Omental fat pad (tissue), 4 donors: ENCODE results near the gene FLOT2. TPM values are rescaled to one million over a fixed set of nuclear protein-coding genes. Genes with fewer than 3 reads are reported as not detected.

Source experiments
- ATAC-seq: fragments of 150-250 bp; one replicate; pipeline ENCODE4 v1.9.1; 2016; ENCODE audit warnings: mild to moderate bottlenecking, moderate library complexity; ENCODE audit not compliant: low FRiP score
- DNase-seq: peaks from one replicate; pipeline ENCODE4 v3.0.0-alpha.2; 2019; ENCODE audit warnings: low spot score
- total RNA-seq, 4 donors: library from RNA; depleted of rRNA; stranded (reverse); fragments of >200 nt; gene quantifications; one replicate each; pipeline ENCODE4 v1.1.0, GENCODE V29; 2016
- TF ChIP-seq, protein P1 (sequence below), 3 donors: fragments of 450-650 bp; IDR thresholded peaks; one replicate each; pipeline ENCODE4 v1.5.1; 2016 to 2017; ENCODE audit warnings: antibody characterized with exemption in 3 of 3, mild to moderate bottlenecking in 3 of 3, moderate library complexity in 2 of 3

FLOT2 gene, protein sequence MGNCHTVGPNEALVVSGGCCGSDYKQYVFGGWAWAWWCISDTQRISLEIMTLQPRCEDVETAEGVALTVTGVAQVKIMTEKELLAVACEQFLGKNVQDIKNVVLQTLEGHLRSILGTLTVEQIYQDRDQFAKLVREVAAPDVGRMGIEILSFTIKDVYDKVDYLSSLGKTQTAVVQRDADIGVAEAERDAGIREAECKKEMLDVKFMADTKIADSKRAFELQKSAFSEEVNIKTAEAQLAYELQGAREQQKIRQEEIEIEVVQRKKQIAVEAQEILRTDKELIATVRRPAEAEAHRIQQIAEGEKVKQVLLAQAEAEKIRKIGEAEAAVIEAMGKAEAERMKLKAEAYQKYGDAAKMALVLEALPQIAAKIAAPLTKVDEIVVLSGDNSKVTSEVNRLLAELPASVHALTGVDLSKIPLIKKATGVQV
- total RNA-seq, result 10 to 100 TPM; 51.1 to 95.0 (median 68.3) TPM

DNA sequence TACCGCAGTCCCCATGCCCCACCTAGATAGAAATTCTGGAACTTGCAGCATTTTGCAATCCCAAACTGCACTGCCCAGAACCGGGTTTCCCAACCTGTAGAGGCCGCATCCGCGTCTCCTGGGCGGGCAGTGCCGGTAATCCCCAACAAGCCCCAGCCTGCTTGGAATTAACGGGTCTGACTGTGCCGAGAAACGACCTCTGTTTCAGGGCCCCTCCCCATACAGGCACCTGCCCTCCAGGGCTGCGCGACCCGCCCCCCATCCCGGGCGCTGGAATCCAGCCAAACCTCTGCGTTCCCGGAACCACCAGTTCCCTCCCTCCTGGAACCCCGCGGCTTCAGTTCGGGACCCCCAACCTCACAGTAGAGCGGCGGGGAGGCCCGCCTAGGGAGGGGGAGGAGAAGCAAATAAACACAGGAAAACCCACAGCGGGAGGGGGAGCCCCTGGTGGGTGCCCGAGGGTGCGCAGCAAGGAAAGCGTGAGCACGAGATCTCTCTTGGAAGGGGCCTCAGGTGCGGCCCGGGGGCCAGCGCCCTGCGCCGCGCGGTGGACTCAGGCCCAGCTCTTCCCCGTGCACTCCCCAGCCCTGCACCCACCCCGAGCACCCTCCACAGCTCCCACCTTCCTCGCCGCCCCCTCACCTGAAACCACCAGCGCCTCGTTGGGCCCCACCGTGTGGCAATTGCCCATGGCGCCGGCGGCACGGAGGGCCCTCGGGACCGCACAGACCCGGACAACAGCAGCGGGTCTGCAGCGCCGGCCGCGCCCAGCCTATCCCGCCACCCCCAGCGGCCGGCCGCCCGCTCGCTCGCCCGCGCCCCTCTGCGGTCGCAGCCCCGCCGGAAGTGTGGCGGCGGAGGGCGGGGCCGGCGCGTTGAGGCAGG lies at the start of gene FLOT2:
TSS of gene FLOT2 (minus strand) at position 850 of the 885 bp plus-strand sequence. CDS start at position 691, 159 bp downstream.
- DNase-seq (peak; percentile 59), ATAC-seq (peak; percentile 94)
- TF ChIP-seq, protein P1, sequence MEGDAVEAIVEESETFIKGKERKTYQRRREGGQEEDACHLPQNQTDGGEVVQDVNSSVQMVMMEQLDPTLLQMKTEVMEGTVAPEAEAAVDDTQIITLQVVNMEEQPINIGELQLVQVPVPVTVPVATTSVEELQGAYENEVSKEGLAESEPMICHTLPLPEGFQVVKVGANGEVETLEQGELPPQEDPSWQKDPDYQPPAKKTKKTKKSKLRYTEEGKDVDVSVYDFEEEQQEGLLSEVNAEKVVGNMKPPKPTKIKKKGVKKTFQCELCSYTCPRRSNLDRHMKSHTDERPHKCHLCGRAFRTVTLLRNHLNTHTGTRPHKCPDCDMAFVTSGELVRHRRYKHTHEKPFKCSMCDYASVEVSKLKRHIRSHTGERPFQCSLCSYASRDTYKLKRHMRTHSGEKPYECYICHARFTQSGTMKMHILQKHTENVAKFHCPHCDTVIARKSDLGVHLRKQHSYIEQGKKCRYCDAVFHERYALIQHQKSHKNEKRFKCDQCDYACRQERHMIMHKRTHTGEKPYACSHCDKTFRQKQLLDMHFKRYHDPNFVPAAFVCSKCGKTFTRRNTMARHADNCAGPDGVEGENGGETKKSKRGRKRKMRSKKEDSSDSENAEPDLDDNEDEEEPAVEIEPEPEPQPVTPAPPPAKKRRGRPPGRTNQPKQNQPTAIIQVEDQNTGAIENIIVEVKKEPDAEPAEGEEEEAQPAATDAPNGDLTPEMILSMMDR (IDR thresholded peaks at IDR 0.05), result peak in 1 of 3 donors; percentile 6

DNA sequence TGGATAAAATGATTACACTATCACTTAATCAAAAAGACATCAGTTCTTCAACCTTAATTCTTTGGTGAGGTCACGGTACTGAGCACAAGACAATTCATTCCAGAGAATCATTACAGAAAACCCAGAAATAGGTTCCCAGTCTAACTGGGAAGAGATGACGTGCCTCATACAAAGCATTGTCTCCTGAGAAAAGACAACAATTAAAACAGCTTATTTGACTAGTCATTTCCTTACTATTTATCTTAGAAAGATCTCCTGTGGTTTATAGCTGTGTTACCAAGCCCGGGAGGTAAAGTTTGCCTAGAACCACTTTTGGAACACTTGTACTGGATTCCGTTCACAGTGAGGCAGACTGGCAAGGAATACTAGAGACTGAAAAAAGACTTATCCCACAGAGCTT lies 48.7 kb upstream of the FLOT2 start:
- TF ChIP-seq, protein P1 (IDR thresholded peaks at IDR 0.05), result no peak
- DNase-seq (no peak), ATAC-seq (no peak)

DNA sequence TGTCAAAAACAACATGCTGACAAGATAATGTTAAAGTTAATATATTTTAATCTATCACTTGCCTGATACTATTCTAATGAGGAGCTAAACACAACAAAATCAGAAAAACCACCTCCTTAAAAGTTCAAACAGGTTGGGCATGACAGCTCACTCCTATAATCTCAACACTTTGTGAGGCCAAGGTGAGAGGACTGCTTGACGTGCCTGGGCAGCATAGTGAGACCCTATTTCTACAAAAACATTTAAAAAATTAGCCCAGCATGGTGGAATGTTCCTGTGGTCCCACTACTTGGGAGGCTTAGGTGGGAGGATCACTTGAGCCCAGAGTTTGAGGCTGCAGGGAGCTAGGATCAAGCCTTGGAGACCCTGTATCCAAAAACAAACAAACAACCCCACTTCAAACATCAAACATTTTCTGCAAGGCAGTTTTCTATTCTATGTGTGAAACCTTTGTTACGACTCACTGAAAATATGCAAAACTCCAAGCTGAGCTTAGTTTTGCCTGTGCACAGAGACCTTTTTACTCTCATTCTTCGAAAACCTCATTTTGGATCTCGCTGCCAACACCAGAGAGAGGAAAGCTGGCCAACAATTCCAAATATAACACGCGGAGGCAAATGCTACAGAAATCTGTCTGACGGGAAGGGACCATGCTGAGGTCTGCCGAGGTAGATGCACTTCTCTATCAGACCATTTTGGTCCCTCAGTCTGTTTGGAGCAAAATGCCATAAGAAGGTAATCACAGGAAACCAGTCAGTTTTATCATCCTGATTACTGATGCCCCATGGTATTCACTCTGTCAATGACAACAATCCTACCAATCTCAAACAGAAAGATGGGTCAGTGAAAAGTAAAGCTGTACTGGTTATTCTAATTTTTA lies 47.6 kb upstream of the FLOT2 start:
- DNase-seq (no peak), ATAC-seq (no peak)
- TF ChIP-seq, protein P1 (IDR thresholded peaks at IDR 0.05), result no peak

DNA sequence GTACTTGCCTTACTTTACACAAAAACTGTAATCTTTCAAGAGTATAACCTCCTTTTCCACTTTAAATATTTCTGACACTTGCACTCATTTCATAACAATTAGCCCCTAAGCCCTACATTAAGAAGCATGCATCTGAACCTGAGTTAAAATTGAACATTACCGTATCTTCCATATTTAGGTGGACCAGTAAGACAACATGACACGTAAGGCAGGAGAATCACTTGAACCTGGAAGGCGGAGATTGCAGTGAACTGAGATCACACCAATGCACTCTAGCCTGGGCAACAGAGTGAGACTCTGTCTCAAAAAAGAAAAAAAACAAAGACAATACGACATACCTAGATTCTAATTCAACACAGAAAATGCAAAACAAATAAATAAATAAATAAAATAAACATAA lies 46.8 kb upstream of the FLOT2 start:
- TF ChIP-seq, protein P1 (IDR thresholded peaks at IDR 0.05), result no peak

DNA sequence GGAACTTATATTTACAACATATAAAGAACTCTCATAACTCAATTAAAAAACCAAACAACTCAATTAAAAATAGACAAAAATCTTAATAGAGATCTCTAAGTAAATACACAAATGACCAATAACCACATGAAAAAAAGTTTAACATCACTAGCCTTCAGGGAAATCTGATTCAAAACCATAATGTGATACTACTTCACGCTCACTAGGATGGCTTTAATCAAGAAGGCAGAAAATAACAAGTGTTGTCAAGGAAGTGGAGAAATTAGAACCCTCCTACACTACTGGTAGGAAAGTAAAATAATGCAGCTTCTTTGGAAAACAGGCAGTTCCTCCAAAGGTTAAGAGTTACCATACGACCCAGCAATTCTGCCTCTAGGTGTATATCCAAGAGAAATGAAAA lies 45.4 kb upstream of the FLOT2 start:
- TF ChIP-seq, protein P1 (IDR thresholded peaks at IDR 0.05), result no peak
- no peak for ATAC-seq
- DNase-seq, result no peak

More for the DNA sequence above, 46.8 kb upstream of the FLOT2 start:
- ATAC-seq (no peak), DNase-seq (no peak)

DNA sequence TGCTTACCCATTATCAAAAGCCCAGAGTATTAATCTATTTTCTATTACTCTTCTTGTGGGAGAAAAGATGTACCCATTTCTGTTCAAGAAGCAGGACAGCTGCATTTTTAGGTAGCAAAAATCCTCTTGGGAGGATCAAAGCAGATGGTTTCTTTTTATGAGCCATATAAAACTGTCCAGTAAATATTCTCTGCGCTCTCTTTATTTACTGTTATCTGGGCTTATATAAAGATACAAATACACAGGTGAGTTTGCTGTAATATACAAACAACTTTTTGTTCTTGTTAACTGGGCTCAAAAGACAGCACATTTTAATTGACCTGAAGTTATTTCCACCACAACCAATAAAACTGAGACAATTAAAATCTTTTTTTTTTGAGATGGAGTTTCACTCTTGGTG lies 43.7 kb upstream of the FLOT2 start:
- TF ChIP-seq, protein P1 (IDR thresholded peaks at IDR 0.05), result no peak
- DNase-seq (no peak), ATAC-seq (no peak)
